Glutamatergic neuron (in vitro differentiated cells): ENCODE results near the gene CLEC16A. TPM values are rescaled to one million over a fixed set of nuclear protein-coding genes. Genes with fewer than 3 reads are reported as not detected.

Experiments used
- DNase-seq: peaks from one replicate; pipeline ENCODE4 v3.0.0; 2022
- H3K27ac Mint-ChIP-seq: one replicate; pipeline ENCODE4 v1.8.0; 2020; ENCODE audit warnings: mild to moderate bottlenecking, mixed read lengths, inconsistent platforms; ENCODE audit not compliant: unreplicated experiment
- H3K27me3 Mint-ChIP-seq: one replicate; pipeline ENCODE4 v1.8.0; 2020; ENCODE audit warnings: mild to moderate bottlenecking, moderate library complexity, mixed read lengths, inconsistent platforms; ENCODE audit not compliant: unreplicated experiment
- H3K36me3 Mint-ChIP-seq: one replicate; pipeline ENCODE4 v1.8.0; 2020; ENCODE audit warnings: mild to moderate bottlenecking, mixed read lengths, inconsistent platforms; ENCODE audit not compliant: unreplicated experiment
- H3K4me1 Mint-ChIP-seq: one replicate; pipeline ENCODE4 v1.8.0; 2020; ENCODE audit warnings: mild to moderate bottlenecking, low read depth, mixed read lengths, inconsistent platforms; ENCODE audit not compliant: unreplicated experiment
- H3K4me3 Mint-ChIP-seq: one replicate; pipeline ENCODE4 v1.8.0; 2020; ENCODE audit warnings: mild to moderate bottlenecking, mixed read lengths, inconsistent platforms; ENCODE audit not compliant: unreplicated experiment
- H3K9me3 Mint-ChIP-seq: one replicate; pipeline ENCODE4 v1.8.0; 2020; ENCODE audit warnings: mild to moderate bottlenecking, moderate library complexity, mixed read lengths, inconsistent platforms; ENCODE audit not compliant: unreplicated experiment
- total RNA-seq: library from RNA; stranded (reverse); fragmentation: NEBNext Ultra II Directional; extraction: Animal tissue kit (Norgen Biotek cat#: 25700); gene quantifications from one replicate; pipeline ENCODE4 v1.2.1, GENCODE V29; 2021; ENCODE audit not compliant: unreplicated experiment
- TF ChIP-seq, protein P1 (sequence below): fragments of 200-600 bp; sonication (generic); IDR thresholded peaks from one replicate; pipeline ENCODE4 v1.5.0; 2021; ENCODE audit not compliant: partially characterized antibody, unreplicated experiment

Gene CLEC16A
- total RNA-seq, 1 donor from 2014 or later = 43.0 TPM

DNA sequence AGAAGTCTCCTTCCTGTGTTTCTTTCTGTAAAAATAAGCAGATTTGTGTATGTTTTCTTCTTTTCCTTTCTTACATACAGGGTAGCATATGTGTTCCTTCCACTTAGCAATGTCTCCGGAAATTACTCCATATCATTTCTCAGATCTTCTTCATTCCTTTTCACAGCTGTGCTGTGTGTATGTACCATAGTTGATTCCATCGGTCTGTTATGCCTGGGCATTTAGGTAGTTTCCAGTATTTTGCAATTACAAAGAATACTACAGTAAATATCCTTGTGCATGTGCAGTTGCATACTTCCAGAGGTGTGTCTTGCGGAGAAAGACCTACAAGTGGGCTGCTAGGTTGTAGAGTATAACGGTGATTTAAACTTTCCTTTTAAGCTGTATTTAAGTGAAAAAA is 69.8 kb downstream of the CLEC16A start:
- Mint-ChIP-seq H3K4me3 (no peak overlapping the region), H3K36me3 (peaks cover 4% of the 10 kb centered on the region), H3K9me3 (peaks cover 11% of the 10 kb centered on the region), H3K27ac (no peak overlapping the region), H3K4me1 (peaks cover 9% of the 10 kb centered on the region), H3K27me3 (no peaks in the 10 kb centered on the region)
- TF ChIP-seq, protein P1, sequence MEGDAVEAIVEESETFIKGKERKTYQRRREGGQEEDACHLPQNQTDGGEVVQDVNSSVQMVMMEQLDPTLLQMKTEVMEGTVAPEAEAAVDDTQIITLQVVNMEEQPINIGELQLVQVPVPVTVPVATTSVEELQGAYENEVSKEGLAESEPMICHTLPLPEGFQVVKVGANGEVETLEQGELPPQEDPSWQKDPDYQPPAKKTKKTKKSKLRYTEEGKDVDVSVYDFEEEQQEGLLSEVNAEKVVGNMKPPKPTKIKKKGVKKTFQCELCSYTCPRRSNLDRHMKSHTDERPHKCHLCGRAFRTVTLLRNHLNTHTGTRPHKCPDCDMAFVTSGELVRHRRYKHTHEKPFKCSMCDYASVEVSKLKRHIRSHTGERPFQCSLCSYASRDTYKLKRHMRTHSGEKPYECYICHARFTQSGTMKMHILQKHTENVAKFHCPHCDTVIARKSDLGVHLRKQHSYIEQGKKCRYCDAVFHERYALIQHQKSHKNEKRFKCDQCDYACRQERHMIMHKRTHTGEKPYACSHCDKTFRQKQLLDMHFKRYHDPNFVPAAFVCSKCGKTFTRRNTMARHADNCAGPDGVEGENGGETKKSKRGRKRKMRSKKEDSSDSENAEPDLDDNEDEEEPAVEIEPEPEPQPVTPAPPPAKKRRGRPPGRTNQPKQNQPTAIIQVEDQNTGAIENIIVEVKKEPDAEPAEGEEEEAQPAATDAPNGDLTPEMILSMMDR = no peak
- DNase-seq = no peak

DNA sequence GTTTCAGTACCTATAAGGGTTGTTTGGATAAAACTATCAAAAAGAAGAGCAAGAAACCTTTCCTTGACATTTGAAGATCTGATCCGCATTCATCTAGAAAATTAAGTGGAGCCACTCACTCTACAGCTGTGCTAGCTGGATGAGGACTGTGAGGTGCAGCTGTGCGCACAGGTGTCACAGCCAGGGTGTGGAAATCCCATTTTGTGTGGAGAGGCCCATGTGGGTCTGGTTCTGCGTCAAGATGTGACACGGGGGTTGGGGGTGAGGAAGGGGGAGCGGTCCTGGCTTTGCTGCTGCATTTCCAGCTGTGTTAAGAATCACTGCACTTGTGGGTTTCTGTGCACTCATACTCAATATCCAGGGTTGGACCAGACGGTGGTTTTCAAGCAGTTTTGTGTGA is 70.7 kb downstream of the CLEC16A start:
- Mint-ChIP-seq H3K4me1 (peaks cover 9% of the 10 kb centered on the region), H3K27ac (no peak overlapping the region), H3K4me3 (no peak overlapping the region), H3K36me3 (peaks cover 4% of the 10 kb centered on the region), H3K9me3 (peaks cover 11% of the 10 kb centered on the region), H3K27me3 (no peaks in the 10 kb centered on the region)
- DNase-seq = no peak
- TF ChIP-seq, protein P1 = no peak

DNA sequence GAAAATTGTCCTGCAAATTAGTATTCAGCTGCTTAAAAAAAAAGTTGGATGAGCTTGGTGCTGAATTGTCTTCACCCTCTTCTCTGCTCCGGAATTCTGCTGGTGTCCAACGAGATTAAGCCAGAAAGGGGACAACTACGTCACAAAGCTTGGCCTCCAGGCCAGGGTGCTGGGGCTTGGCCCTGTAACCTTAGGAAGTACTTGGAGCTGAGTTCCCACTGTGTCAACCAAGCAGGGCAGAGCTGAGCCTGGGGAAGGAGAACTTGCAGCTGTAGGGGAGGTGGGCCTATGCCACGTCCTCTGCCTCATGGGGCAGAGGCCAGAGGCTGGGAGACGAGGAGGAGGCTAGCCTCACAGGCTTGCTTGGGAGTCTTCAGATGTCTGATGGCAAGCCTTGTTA is 71.2 kb downstream of the CLEC16A start:
- H3K27me3 Mint-ChIP-seq = no peaks in the 10 kb centered on the region
- TF ChIP-seq, protein P1 = no peak
- H3K36me3 Mint-ChIP-seq = peaks cover 4% of the 10 kb centered on the region
- H3K27ac Mint-ChIP-seq = no peak overlapping the region
- no peak overlapping the region for H3K4me3 Mint-ChIP-seq
- H3K4me1 Mint-ChIP-seq = peaks cover 6% of the 10 kb centered on the region
- no peak for DNase-seq
- H3K9me3 Mint-ChIP-seq = peaks cover 7% of the 10 kb centered on the region

DNA sequence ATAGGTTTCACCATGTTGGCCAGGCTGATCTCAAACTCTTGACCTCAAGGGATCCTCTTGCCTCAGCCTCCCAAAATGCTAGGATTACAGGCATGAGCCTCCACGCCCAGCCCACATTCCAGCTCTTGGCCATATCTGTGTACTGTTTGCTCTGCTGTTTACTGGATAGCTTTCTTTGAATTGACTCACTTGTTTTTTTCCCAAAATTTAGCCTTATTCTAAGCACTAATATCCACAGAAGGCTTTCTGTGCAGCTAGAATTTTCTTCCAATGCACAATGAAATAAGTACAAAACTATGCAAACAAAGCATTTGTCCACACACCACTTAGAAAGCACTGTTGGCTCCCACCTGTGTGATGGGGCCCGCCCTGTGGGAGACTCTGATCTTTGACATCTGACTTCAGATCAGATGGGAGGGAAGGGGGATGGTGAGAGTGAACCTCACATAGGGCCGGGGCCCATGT is 72.2 kb downstream of the CLEC16A start:
- DNase-seq = no peak
- Mint-ChIP-seq H3K4me1 (peaks cover 2% of the 10 kb centered on the region), H3K27ac (no peak overlapping the region), H3K27me3 (no peaks in the 10 kb centered on the region), H3K36me3 (peaks cover 4% of the 10 kb centered on the region), H3K9me3 (peaks cover 1% of the 10 kb centered on the region), H3K4me3 (no peak overlapping the region)
- TF ChIP-seq, protein P1 = no peak

DNA sequence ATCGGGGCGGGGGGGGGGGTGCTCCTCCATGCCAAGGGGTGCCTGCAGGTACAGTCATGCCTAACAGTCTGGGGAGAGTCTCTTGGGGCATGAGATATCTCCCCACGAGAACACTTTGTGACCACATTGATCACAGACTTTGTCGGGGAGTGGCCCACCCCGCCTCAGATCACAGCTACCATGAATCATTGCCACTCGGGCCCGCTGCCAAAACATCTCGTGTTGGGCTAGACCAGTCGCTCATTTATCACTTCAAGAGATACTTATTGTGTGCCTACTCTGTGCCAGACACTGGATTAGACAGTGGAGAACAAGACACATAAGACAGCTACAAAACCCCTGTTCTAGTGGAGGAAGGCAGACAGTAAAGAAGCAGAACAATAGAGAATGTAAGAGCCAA is 72.6 kb downstream of the CLEC16A start:
- Mint-ChIP-seq H3K4me1 (peaks cover 2% of the 10 kb centered on the region), H3K9me3 (peaks cover 1% of the 10 kb centered on the region), H3K36me3 (peaks cover 4% of the 10 kb centered on the region), H3K27ac (no peak overlapping the region), H3K4me3 (no peak overlapping the region), H3K27me3 (no peaks in the 10 kb centered on the region)
- TF ChIP-seq, protein P1 = no peak
- DNase-seq = no peak
